MCF 10A (cell line): ENCODE data around the gene OR13C3. TPM values are rescaled to one million over a fixed set of nuclear protein-coding genes. Genes with fewer than 3 reads are reported as not detected.

ENCODE experiments used
- Bru-seq: library from RNA; stranded (reverse); fragments of 400-500 nt; gene quantifications from one replicate; lab custom pipeline; 2021; lab: Mats Ljungman, UMichigan
- BruChase-seq, 2 experiments: library from RNA; stranded (reverse); fragments of 400-500 nt; gene quantifications; one replicate each; lab custom pipeline; 2021; lab: Mats Ljungman, UMichigan
- BruUV-seq: library from RNA; stranded (reverse); fragments of 400-500 nt; replicated peaks from 2 replicates; lab custom pipeline; 2021; lab: Mats Ljungman, UMichigan
- CTCF ChIA-PET: fragments of 300-600 bp; sonication (Branson Sonifier 250); formaldehyde crosslinking; extraction: SDS; loops from one replicate; lab custom pipeline; 2021; ENCODE audit warnings: antibody characterized with exemption, inconsistent platforms; lab: Yijun Ruan, JAX
- POLR2A ChIA-PET: fragments of 300-600, 350-650 bp; sonication (Branson Sonifier 250); formaldehyde crosslinking; extraction: SDS; loops from one replicate; lab custom pipeline; 2020; ENCODE audit warnings: antibody characterized with exemption, inconsistent platforms; lab: Yijun Ruan, JAX
- DNase-seq: peaks from one replicate; pipeline ENCODE4 v3.0.0-alpha.2; 2018; ENCODE audit not compliant: unreplicated experiment
- H3K27ac Mint-ChIP-seq: one replicate; pipeline ENCODE4 v1.8.0; 2022; ENCODE audit warnings: mild to moderate bottlenecking, low read depth, mixed read lengths; ENCODE audit not compliant: unreplicated experiment
- H3K27me3 Mint-ChIP-seq: one replicate; pipeline ENCODE4 v1.8.0; 2022; ENCODE audit warnings: mixed read lengths; ENCODE audit not compliant: insufficient read depth, unreplicated experiment
- H3K36me3 Mint-ChIP-seq: one replicate; pipeline ENCODE4 v1.8.0; 2022; ENCODE audit warnings: mild to moderate bottlenecking, moderate library complexity, mixed read lengths; ENCODE audit not compliant: insufficient read depth, unreplicated experiment
- H3K4me1 Mint-ChIP-seq: one replicate; pipeline ENCODE4 v1.8.0; 2022; ENCODE audit warnings: mixed read lengths; ENCODE audit not compliant: insufficient read depth, unreplicated experiment
- H3K4me3 Mint-ChIP-seq: one replicate; pipeline ENCODE4 v1.8.0; 2022; ENCODE audit warnings: mild to moderate bottlenecking, moderate library complexity, mixed read lengths; ENCODE audit not compliant: unreplicated experiment
- H3K9me3 Mint-ChIP-seq: one replicate; pipeline ENCODE4 v1.8.0; 2022; ENCODE audit warnings: mixed read lengths; ENCODE audit not compliant: unreplicated experiment
- intact Hi-C: fragments of 100-400 bp; cut with micrococcal nuclease; formaldehyde crosslinking; loops from 2 replicates; pipeline ENCODE4 v1.14.1; 2022
- long read RNA-seq: library from polyadenylated mRNA; stranded (forward); transcript quantifications from one replicate; pipeline ENCODE4 v2.0.0, GENCODE V29; 2022
- total RNA-seq: library from RNA; stranded (reverse); gene quantifications from 2 replicates; pipeline ENCODE4 v1.2.3, GENCODE V29; 2022
- TF ChIP-seq, protein P1 (sequence below): fragments of 200-600 bp; IDR thresholded peaks from one replicate; pipeline ENCODE4 v1.8.0; 2022; ENCODE audit warnings: antibody characterized with exemption, mild to moderate bottlenecking; ENCODE audit not compliant: unreplicated experiment

Gene OR13C3
- total RNA-seq (not detected in 2 replicates), Bru-seq, nascent RNA (not detected), BruChase-seq, experiment 1, labeled RNA remaining after a 6-hour chase (percentile 15 among the genes with signal in this experiment), BruChase-seq, experiment 2, labeled RNA remaining after a 2-hour chase (percentile 23 among the genes with signal in this experiment)
- long read RNA-seq = 0 reads

DNA sequence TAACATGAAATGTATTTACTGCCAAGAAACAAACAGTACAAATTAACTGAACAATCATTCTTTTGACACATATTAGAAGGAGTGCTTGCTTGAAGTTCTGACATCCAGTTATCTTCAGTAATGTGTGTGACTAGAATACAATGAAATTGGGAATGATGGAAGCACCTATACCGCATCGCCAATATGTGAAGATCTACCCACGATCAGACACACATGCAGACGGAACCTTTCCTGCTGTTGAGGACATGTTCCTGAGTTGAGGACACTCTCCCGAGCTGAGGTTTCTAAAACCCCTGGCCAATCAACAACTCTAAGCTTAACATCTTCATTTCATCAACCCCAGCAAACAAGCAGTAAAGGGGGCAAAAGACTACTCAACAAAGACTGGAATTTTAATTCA, at the start of gene OR13C3:
Gene OR13C3, minus strand, starts transcription at position 101 of the 400 bp plus-strand sequence. CDS start 133 bp downstream, outside the sequence.
- CTCF ChIA-PET = no interaction called here
- BruUV-seq = no TSS peak
- Mint-ChIP-seq H3K27ac (no peak within 1 kb of the TSS), H3K27me3 (no peaks in the 10 kb centered on the region), H3K36me3 (no peaks in the 10 kb centered on the region), H3K4me3 (no peak within 1 kb of the TSS), H3K9me3 (no peaks in the 10 kb centered on the region), H3K4me1 (no peaks in the 10 kb centered on the region)
- intact Hi-C loops = no loop called here
- POLR2A ChIA-PET = no interaction called here
- TF ChIP-seq, protein P1, sequence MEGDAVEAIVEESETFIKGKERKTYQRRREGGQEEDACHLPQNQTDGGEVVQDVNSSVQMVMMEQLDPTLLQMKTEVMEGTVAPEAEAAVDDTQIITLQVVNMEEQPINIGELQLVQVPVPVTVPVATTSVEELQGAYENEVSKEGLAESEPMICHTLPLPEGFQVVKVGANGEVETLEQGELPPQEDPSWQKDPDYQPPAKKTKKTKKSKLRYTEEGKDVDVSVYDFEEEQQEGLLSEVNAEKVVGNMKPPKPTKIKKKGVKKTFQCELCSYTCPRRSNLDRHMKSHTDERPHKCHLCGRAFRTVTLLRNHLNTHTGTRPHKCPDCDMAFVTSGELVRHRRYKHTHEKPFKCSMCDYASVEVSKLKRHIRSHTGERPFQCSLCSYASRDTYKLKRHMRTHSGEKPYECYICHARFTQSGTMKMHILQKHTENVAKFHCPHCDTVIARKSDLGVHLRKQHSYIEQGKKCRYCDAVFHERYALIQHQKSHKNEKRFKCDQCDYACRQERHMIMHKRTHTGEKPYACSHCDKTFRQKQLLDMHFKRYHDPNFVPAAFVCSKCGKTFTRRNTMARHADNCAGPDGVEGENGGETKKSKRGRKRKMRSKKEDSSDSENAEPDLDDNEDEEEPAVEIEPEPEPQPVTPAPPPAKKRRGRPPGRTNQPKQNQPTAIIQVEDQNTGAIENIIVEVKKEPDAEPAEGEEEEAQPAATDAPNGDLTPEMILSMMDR = no peak
- DNase-seq = no peak

DNA sequence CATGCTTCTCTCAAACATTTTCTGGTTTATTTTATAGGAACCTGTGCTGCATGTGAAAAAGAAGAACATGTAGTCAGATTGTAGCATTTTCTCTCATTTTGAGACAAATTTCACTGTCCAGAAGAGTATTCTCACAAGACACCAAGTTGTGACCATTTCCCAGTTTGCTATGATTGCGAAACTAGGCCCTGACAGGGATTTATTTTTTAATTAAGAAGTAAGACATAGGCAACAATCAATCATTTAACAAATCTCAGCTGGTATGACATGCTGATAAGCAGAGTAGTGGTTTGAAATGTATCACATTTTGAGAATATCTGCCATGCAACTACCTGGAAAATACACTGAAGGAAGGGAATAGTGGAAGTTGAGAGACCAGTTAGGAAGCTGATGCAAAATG, 43.9 kb upstream of the OR13C3 start:
- no peaks in the 10 kb centered on the region for H3K9me3 Mint-ChIP-seq
- H3K36me3 Mint-ChIP-seq = no peaks in the 10 kb centered on the region
- DNase-seq = no peak
- no peak overlapping the region for H3K4me3 Mint-ChIP-seq
- no peaks in the 10 kb centered on the region for H3K4me1 Mint-ChIP-seq
- no TSS peak for BruUV-seq
- CTCF ChIA-PET = interaction anchor here (0.6 kb wide), 1 partner anchor 115 kb away, joined by 4 read pairs; no protein-coding TSS in a partner anchor
- H3K27me3 Mint-ChIP-seq = no peaks in the 10 kb centered on the region
- intact Hi-C loops = no loop called here
- TF ChIP-seq, protein P1 = no peak
- no peak overlapping the region for H3K27ac Mint-ChIP-seq
- POLR2A ChIA-PET = no interaction called here

DNA sequence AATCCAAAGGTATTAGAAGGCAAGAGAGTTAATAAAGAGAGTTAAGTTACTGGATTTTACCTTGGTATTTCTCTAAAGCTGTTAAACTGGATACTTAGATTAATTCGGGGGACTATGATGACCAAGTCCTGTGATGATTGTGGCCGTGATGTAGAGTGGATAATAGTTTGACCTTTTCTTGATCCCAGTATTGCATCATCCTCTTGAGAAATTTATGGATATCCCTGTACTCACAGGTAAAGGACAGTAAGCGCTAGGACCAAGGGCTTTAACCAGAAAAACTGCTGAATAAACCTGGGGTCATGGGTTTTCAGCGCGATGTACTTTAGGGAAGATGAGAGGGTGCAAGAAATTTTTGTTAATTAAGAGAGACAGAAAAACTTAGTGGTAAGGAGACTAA, 40.6 kb upstream of the OR13C3 start:
- intact Hi-C loops = no loop called here
- Mint-ChIP-seq H3K27me3 (no peaks in the 10 kb centered on the region), H3K4me3 (no peak overlapping the region), H3K36me3 (no peaks in the 10 kb centered on the region), H3K27ac (no peak overlapping the region), H3K9me3 (peaks cover 16% of the 10 kb centered on the region), H3K4me1 (no peaks in the 10 kb centered on the region)
- BruUV-seq = no TSS peak
- ChIA-PET CTCF (no interaction called here), POLR2A (no interaction called here)
- DNase-seq = peak; percentile 4
- TF ChIP-seq, protein P1 = no peak

DNA sequence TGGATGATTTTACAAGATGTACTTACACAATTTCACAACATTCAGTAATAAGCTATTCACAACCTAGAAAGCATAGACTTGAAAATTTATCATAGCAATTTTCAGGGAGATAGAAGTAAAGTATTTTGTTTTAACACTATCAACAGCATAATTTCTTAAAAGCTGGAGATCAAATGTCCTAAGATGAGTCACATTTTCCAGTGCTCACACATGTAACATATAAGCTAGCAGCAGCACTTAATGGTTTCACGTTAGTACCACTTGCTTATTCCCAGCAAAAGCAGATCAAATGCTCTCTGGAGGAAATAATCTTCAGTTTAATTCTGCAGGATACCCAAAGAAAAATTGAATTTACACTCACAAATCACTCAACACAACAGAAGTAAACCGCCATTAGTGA, 38.8 kb upstream of the OR13C3 start:
- H3K36me3 Mint-ChIP-seq = no peaks in the 10 kb centered on the region
- no TSS peak for BruUV-seq
- no peaks in the 10 kb centered on the region for H3K4me1 Mint-ChIP-seq
- no peak overlapping the region for H3K27ac Mint-ChIP-seq
- intact Hi-C loops = no loop called here
- no peaks in the 10 kb centered on the region for H3K27me3 Mint-ChIP-seq
- ChIA-PET CTCF (no interaction called here), POLR2A (interaction anchor here (1.3 kb wide), 1 partner anchor 32 kb away, joined by 3 read pairs; no protein-coding TSS in a partner anchor)
- peaks cover 19% of the 10 kb centered on the region for H3K9me3 Mint-ChIP-seq
- H3K4me3 Mint-ChIP-seq = no peak overlapping the region
- no peak for DNase-seq
- TF ChIP-seq, protein P1 = no peak
